Keratinocyte (primary cell): Measurements from ENCODE around the gene ATP2B2. TPM values are rescaled to one million over a fixed set of nuclear protein-coding genes. Genes with fewer than 3 reads are reported as not detected.

Experiments
- DNase-seq: peaks from one replicate; pipeline ENCODE4 v3.0.0-alpha.2; 2011; ENCODE audit warnings: low read depth, missing footprints, low spot score
- FAIRE-seq: peaks from 2 replicates; lab custom pipeline; 2011; peaks lifted over from hg19 to GRCh38; lab: Jason Lieb, UNC
- H2AFZ ChIP-seq: 2 replicates; pipeline ENCODE4 v1.6.0; 2012; ENCODE audit warnings: low read length, control low read depth, inconsistent platforms; ENCODE audit not compliant: control insufficient read depth
- H3K27ac ChIP-seq: 2 replicates; pipeline ENCODE4 v1.5.1; 2011; ENCODE audit warnings: low read length; ENCODE audit not compliant: control insufficient read depth, insufficient read depth
- H3K27me3 ChIP-seq: 3 replicates; pipeline ENCODE4 v1.6.0; 2011; ENCODE audit warnings: low read length; ENCODE audit not compliant: control insufficient read depth, insufficient read depth; ENCODE audit errors: extremely low read depth
- H3K36me3 ChIP-seq, 2 experiments: 2 replicates in 1 of 2; 3 replicates in 1 of 2; pipeline ENCODE4 v1.5.1; 2011; ENCODE audit warnings: low read length in 2 of 2, mild to moderate bottlenecking in 1 of 2; ENCODE audit not compliant: control insufficient read depth in 2 of 2, insufficient read depth in 2 of 2; ENCODE audit errors: extremely low read depth in 1 of 2
- H3K4me1 ChIP-seq: 3 replicates; pipeline ENCODE4 v1.5.1; 2011; ENCODE audit warnings: low read length; ENCODE audit not compliant: control insufficient read depth, insufficient read depth; ENCODE audit errors: extremely low read depth
- H3K4me2 ChIP-seq: 3 replicates; pipeline ENCODE4 v1.6.0; 2011; ENCODE audit warnings: low read depth, low read length; ENCODE audit not compliant: control insufficient read depth, insufficient read depth; ENCODE audit errors: extremely low read depth
- H3K4me3 ChIP-seq, 3 experiments: fragments of 200-600 bp in 1 of 3; sonication (generic) in 1 of 3; 2 replicates in 2 of 3; 3 replicates in 1 of 3; pipeline ENCODE4 v1.5.1; 2011 to 2016; ENCODE audit warnings: low read length in 3 of 3, mild to moderate bottlenecking in 3 of 3, control low read depth in 2 of 3, inconsistent platforms in 1 of 3, low read depth in 1 of 3, mixed read lengths in 1 of 3, mixed run types in 1 of 3, moderate library complexity in 1 of 3; ENCODE audit not compliant: control insufficient read depth in 2 of 3, insufficient read depth in 2 of 3; ENCODE audit errors: extremely low read depth in 1 of 3
- H3K79me2 ChIP-seq: 2 replicates; pipeline ENCODE4 v1.6.0; 2012; ENCODE audit warnings: low read length; ENCODE audit not compliant: control insufficient read depth, insufficient read depth
- H3K9ac ChIP-seq: 3 replicates; pipeline ENCODE4 v1.6.0; 2011; ENCODE audit warnings: low read length; ENCODE audit not compliant: control insufficient read depth, insufficient read depth; ENCODE audit errors: extremely low read depth
- H3K9me1 ChIP-seq: 3 replicates; pipeline ENCODE4 v1.6.0; 2011; ENCODE audit warnings: low read length; ENCODE audit not compliant: control insufficient read depth, insufficient read depth; ENCODE audit errors: extremely low read depth
- H3K9me3 ChIP-seq: 2 replicates; pipeline ENCODE4 v1.5.1; 2012; ENCODE audit warnings: low read depth, low read length; ENCODE audit not compliant: control insufficient read depth
- H4K20me1 ChIP-seq: 3 replicates; pipeline ENCODE4 v1.6.0; 2011; ENCODE audit warnings: low read length; ENCODE audit not compliant: control insufficient read depth, insufficient read depth; ENCODE audit errors: extremely low read depth
- EZH2 ChIP-seq: IDR thresholded peaks from one replicate; pipeline ENCODE4 v1.6.1; 2012; ENCODE audit warnings: inconsistent platforms, mild to moderate bottlenecking, low read length, moderate library complexity
- dilution Hi-C: fragments of 300-500 bp; cut with MboI; formaldehyde crosslinking; loops from one replicate; pipeline ENCODE4 v1.7.0; 2020; ENCODE audit warnings: low sequenced_read_pairs; ENCODE audit not compliant: extremely low pct_ligation_motif_present
- polyA plus RNA-seq, 5 experiments: library from polyadenylated mRNA; depleted of rRNA in 3 of 5; stranded (reverse) in 3 of 5; stranded (forward) in 1 of 5; unstranded in 1 of 5; fragments of >200 nt; gene quantifications; 1 replicate in 1 of 5; 2 replicates in 3 of 5; 3 replicates in 1 of 5; pipeline versions ENCODE4 v1.2.1 to v1.2.3, GENCODE V29; 2011 to 2012; ENCODE audit warnings: missing spikeins in 2 of 5, low read depth in 1 of 5, low replicate concordance in 1 of 5
- TF ChIP-seq, protein P1 (sequence below), 3 experiments: IDR thresholded peaks in 1 of 3; conservative IDR thresholded peaks in 1 of 3; optimal IDR thresholded peaks in 1 of 3; 2 replicates in 2 of 3; 3 replicates in 1 of 3; pipeline versions ENCODE3 to v1.5.1; 2011; ENCODE audit warnings: low read length in 3 of 3, mild to moderate bottlenecking in 3 of 3, moderate library complexity in 2 of 3, control low read depth in 1 of 3, inconsistent platforms in 1 of 3; ENCODE audit not compliant: insufficient read depth in 2 of 3; ENCODE audit errors: extremely low read depth in 1 of 3

ATP2B2 gene
- polyA plus RNA-seq, 1 donor (not counting 4 experiments of a cell fraction or from before 2014, with no cell fraction given) = not detected

DNA sequence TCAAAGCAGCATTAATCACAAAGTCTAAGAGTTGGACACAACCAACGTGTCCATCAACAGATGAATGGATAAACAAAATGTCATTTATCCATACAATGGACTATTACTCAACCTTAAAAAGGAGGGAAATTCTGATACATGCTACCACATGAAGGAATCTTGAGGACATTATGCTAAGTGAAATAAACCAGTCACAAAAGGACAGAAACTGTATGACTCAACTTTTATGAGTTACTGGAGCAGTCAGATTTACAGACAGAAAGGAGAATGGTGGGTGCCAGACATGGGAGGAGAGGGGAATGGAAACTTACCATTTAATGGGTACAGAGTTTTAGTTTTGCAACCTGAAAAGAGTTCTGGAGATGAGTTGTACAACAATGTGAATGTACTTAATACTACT is 141.5 kb downstream of the ATP2B2 start:
- peaks cover 19% of the 10 kb centered on the region for H3K4me1 ChIP-seq
- dilution Hi-C loops = no loop called here
- H3K27ac ChIP-seq = no peak overlapping the region
- TF ChIP-seq, protein P1, sequence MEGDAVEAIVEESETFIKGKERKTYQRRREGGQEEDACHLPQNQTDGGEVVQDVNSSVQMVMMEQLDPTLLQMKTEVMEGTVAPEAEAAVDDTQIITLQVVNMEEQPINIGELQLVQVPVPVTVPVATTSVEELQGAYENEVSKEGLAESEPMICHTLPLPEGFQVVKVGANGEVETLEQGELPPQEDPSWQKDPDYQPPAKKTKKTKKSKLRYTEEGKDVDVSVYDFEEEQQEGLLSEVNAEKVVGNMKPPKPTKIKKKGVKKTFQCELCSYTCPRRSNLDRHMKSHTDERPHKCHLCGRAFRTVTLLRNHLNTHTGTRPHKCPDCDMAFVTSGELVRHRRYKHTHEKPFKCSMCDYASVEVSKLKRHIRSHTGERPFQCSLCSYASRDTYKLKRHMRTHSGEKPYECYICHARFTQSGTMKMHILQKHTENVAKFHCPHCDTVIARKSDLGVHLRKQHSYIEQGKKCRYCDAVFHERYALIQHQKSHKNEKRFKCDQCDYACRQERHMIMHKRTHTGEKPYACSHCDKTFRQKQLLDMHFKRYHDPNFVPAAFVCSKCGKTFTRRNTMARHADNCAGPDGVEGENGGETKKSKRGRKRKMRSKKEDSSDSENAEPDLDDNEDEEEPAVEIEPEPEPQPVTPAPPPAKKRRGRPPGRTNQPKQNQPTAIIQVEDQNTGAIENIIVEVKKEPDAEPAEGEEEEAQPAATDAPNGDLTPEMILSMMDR (optimal IDR thresholded peaks at IDR 0.05 in 1 of 3, IDR thresholded peaks at IDR 0.05 in 1 of 3, conservative IDR thresholded peaks at IDR 0.05 in 1 of 3; ENCODE audit: extremely low read depth in 1 of 3, insufficient read depth in 2 of 3, low read length in 3 of 3) = no peak
- TF ChIP-seq EZH2 = no peak
- H3K27me3 ChIP-seq = peaks cover 25% of the 10 kb centered on the region
- H3K9me1 ChIP-seq = peaks cover 2% of the 10 kb centered on the region
- H3K36me3 ChIP-seq = no peaks in the 10 kb centered on the region
- H3K79me2 ChIP-seq = no peaks in the 10 kb centered on the region
- no peaks in the 10 kb centered on the region for H3K9me3 ChIP-seq
- DNase-seq (no peak), FAIRE-seq (no peak)
- no peak overlapping the region for H3K4me3 ChIP-seq
- peaks cover 5% of the 10 kb centered on the region for H4K20me1 ChIP-seq
- no peak overlapping the region for H2AFZ ChIP-seq
- no peak overlapping the region for H3K9ac ChIP-seq
- no peak overlapping the region for H3K4me2 ChIP-seq

- TF ChIP-seq, protein P1 (optimal IDR thresholded peaks at IDR 0.05 in 1 of 3, IDR thresholded peaks at IDR 0.05 in 1 of 3, conservative IDR thresholded peaks at IDR 0.05 in 1 of 3; ENCODE audit: extremely low read depth in 1 of 3, insufficient read depth in 2 of 3, low read length in 3 of 3) = no peak
- TF ChIP-seq EZH2 = no peak
- Histone ChIP-seq H3K4me3 (no peak overlapping the region), H3K27ac (no peak overlapping the region), H3K36me3 (no peaks in the 10 kb centered on the region), H3K9me3 (no peaks in the 10 kb centered on the region), H4K20me1 (peaks cover 2% of the 10 kb centered on the region), H3K4me2 (no peak overlapping the region), H3K27me3 (peaks cover 19% of the 10 kb centered on the region), H2AFZ (no peak overlapping the region), H3K9ac (no peak overlapping the region), H3K9me1 (no peaks in the 10 kb centered on the region), H3K4me1 (peaks cover 17% of the 10 kb centered on the region), H3K79me2 (no peaks in the 10 kb centered on the region)
- FAIRE-seq = no peak
- no peak for DNase-seq
- dilution Hi-C loops = no loop called here
Measured at GRCh38 chr3:10361375-10361774, 144.0 kb downstream of the ATP2B2 start.
